ENCODE data around the gene MALSU1.

The MALSU1 gene

DNA sequence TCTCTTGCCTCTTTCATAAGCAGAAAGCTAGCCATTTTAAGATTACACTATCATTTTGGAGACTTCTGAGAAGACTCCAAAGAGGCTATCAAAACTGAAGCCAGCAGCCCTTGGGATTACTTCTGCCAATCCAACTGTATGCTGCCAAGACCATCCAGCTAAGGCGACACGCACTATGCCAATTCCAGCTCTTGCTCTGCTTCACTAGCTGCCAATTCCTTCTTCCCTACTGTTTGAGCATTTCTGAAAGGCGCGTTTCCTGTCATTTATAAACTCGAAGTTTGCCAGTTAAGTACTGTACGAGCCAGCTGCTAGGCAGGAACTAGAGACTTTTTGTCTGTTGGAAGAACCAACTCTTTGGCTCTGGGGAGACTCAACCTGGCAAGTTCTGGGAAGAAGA is 36.5 kb downstream of the MALSU1 start:
- Histone ChIP-seq H3K27ac (ENCODE audit: low read depth, low read length) (no peak overlapping the region), H3F3A (ENCODE audit: control insufficient read depth, insufficient read depth) (peaks cover 5% of the 10 kb centered on the region; the same call in 1 of the 2 replicates), H4K20me1 (ENCODE audit: control insufficient read depth, insufficient read depth, low read depth, low read length) (0 out of 2 replicates have a peak, but pooled peaks cover 6% of the 10 kb centered on the region), H3K27me3 (ENCODE audit: control insufficient read depth, low read length) (no peaks in the 10 kb centered on the region), H3K36me3 (ENCODE audit: control insufficient read depth, low read length) (peaks cover 96% of the 10 kb centered on the region), H3K79me2 (ENCODE audit: control insufficient read depth, low read length) (no peaks in the 10 kb centered on the region), H3K9me3 (ENCODE audit: control insufficient read depth, insufficient read depth, low read length) (no peaks in the 10 kb centered on the region), H3K4me3 (ENCODE audit: low read length) (no peak overlapping the region), H3K9me2 (replicated peaks; ENCODE audit: control insufficient read depth, low read length) (no peaks in the 10 kb centered on the region), H3K4me2 (ENCODE audit: low read length) (no peak overlapping the region), H3K4me1 (ENCODE audit: control insufficient read depth, low read length) (no peaks in the 10 kb centered on the region)
- no peak for TF ChIP-seq EZH2phosphoT487 (IDR thresholded peaks at IDR 0.05; ENCODE audit: borderline replicate concordance, low read length)
- TF ChIP-seq, protein P1, sequence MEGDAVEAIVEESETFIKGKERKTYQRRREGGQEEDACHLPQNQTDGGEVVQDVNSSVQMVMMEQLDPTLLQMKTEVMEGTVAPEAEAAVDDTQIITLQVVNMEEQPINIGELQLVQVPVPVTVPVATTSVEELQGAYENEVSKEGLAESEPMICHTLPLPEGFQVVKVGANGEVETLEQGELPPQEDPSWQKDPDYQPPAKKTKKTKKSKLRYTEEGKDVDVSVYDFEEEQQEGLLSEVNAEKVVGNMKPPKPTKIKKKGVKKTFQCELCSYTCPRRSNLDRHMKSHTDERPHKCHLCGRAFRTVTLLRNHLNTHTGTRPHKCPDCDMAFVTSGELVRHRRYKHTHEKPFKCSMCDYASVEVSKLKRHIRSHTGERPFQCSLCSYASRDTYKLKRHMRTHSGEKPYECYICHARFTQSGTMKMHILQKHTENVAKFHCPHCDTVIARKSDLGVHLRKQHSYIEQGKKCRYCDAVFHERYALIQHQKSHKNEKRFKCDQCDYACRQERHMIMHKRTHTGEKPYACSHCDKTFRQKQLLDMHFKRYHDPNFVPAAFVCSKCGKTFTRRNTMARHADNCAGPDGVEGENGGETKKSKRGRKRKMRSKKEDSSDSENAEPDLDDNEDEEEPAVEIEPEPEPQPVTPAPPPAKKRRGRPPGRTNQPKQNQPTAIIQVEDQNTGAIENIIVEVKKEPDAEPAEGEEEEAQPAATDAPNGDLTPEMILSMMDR (IDR thresholded peaks at IDR 0.05; ENCODE audit: low read depth, low read length, poor library complexity, severe bottlenecking): no peak

DNA sequence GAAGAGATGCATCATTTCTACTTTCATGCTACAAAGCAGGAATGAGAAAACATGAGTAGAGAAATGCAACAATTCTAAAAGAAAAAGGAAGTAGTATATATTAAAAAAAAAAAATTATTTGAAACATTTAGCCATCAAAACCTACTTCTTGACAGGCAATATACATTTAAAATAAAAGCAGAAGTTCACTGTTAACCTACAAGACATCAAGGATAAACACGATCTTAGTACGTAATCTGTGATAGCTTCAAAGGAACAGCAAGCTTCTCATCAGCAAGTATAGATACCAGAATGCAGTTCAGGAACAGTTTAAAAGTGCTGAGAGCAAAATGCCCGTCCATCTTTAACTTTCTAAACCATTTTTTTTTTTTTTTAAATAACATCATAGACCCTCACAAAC is 36.9 kb downstream of the MALSU1 start:
- no peaks in the 10 kb centered on the region for H3K27me3 ChIP-seq (ENCODE audit: control insufficient read depth, low read length)
- no peak overlapping the region for H3K27ac ChIP-seq (ENCODE audit: low read depth, low read length)
- no peaks in the 10 kb centered on the region for H3K9me2 ChIP-seq (replicated peaks; ENCODE audit: control insufficient read depth, low read length)
- H3K4me3 ChIP-seq (ENCODE audit: low read length): no peak overlapping the region
- no peaks in the 10 kb centered on the region for H3K9me3 ChIP-seq (ENCODE audit: control insufficient read depth, insufficient read depth, low read length)
- no peak overlapping the region for H3K4me2 ChIP-seq (ENCODE audit: low read length)
- no peaks in the 10 kb centered on the region for H3K4me1 ChIP-seq (ENCODE audit: control insufficient read depth, low read length)
- no peaks in the 10 kb centered on the region for H3K79me2 ChIP-seq (ENCODE audit: control insufficient read depth, low read length)
- no peak for TF ChIP-seq EZH2phosphoT487 (IDR thresholded peaks at IDR 0.05; ENCODE audit: borderline replicate concordance, low read length)
- TF ChIP-seq, protein P1 (IDR thresholded peaks at IDR 0.05; ENCODE audit: low read depth, low read length, poor library complexity, severe bottlenecking): no peak
- H4K20me1 ChIP-seq (ENCODE audit: control insufficient read depth, insufficient read depth, low read depth, low read length): 0 out of 2 replicates have a peak, but pooled peaks cover 6% of the 10 kb centered on the region
- H3F3A ChIP-seq (ENCODE audit: control insufficient read depth, insufficient read depth): peaks cover 5% of the 10 kb centered on the region; the same call in 1 of the 2 replicates
- peaks cover 94% of the 10 kb centered on the region for H3K36me3 ChIP-seq (ENCODE audit: control insufficient read depth, low read length)

DNA sequence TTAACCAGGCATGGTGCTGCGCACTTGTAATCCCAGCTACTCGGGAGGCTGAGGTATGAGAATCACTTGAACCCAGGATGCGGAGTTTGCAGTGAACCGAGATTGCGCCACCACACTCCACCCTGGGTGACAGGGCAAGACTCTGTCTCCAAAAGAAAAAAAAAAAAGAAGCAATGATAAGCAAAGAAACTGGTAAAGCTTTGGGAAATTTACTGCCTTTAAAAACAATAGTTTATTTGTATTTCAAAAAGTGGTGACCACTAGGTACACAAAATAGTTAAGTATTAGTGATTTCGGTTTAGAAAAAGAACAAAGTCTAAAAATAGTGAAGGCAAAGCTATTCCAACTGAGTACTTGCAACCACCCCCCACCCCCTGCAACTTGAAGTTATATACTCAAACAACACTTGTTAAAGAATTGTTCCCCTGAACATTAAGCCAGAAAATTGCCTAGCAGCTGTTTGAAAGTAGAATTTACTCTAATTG is 37.7 kb downstream of the MALSU1 start:
- Histone ChIP-seq H3K9me2 (replicated peaks; ENCODE audit: control insufficient read depth, low read length) (no peaks in the 10 kb centered on the region), H3K9me3 (ENCODE audit: control insufficient read depth, insufficient read depth, low read length) (no peaks in the 10 kb centered on the region), H3K4me3 (ENCODE audit: low read length) (no peak overlapping the region), H3F3A (ENCODE audit: control insufficient read depth, insufficient read depth) (peaks cover 5% of the 10 kb centered on the region; the same call in 1 of the 2 replicates), H3K27me3 (ENCODE audit: control insufficient read depth, low read length) (no peaks in the 10 kb centered on the region), H3K4me2 (ENCODE audit: low read length) (no peak overlapping the region), H3K79me2 (ENCODE audit: control insufficient read depth, low read length) (no peaks in the 10 kb centered on the region), H4K20me1 (ENCODE audit: control insufficient read depth, insufficient read depth, low read depth, low read length) (0 out of 2 replicates have a peak, but pooled peaks cover 6% of the 10 kb centered on the region), H3K36me3 (ENCODE audit: control insufficient read depth, low read length) (peaks cover 94% of the 10 kb centered on the region), H3K27ac (ENCODE audit: low read depth, low read length) (no peak overlapping the region), H3K4me1 (ENCODE audit: control insufficient read depth, low read length) (no peaks in the 10 kb centered on the region)
- TF ChIP-seq, protein P1 (IDR thresholded peaks at IDR 0.05; ENCODE audit: low read depth, low read length, poor library complexity, severe bottlenecking): no peak
- no peak for TF ChIP-seq EZH2phosphoT487 (IDR thresholded peaks at IDR 0.05; ENCODE audit: borderline replicate concordance, low read length)

Measured in DOHH2 (cell line).